Lower leg skin (tissue), 3 donors: ENCODE results near the gene DNAH14.

Experiments used
- POLR2A ChIP-seq, 2 donors: fragments of 450-650 bp; IDR thresholded peaks; one replicate each; pipeline ENCODE4 v1.6.1; 2016 to 2017; ENCODE audit warnings: antibody characterized with exemption in 2 of 2, mild to moderate bottlenecking in 1 of 2, moderate library complexity in 1 of 2
- TF ChIP-seq, protein P1 (sequence below), 3 donors: fragments of 450-650 bp; IDR thresholded peaks; one replicate each; pipeline ENCODE4 v1.5.1; 2016; ENCODE audit warnings: antibody characterized with exemption in 3 of 3, mild to moderate bottlenecking in 3 of 3, moderate library complexity in 2 of 3

GRCh38 chr1:225442123-225442505, 512.6 kb downstream of the DNAH14 start:
- no peak for TF ChIP-seq POLR2A (IDR thresholded peaks at IDR 0.05)
- TF ChIP-seq, protein P1, sequence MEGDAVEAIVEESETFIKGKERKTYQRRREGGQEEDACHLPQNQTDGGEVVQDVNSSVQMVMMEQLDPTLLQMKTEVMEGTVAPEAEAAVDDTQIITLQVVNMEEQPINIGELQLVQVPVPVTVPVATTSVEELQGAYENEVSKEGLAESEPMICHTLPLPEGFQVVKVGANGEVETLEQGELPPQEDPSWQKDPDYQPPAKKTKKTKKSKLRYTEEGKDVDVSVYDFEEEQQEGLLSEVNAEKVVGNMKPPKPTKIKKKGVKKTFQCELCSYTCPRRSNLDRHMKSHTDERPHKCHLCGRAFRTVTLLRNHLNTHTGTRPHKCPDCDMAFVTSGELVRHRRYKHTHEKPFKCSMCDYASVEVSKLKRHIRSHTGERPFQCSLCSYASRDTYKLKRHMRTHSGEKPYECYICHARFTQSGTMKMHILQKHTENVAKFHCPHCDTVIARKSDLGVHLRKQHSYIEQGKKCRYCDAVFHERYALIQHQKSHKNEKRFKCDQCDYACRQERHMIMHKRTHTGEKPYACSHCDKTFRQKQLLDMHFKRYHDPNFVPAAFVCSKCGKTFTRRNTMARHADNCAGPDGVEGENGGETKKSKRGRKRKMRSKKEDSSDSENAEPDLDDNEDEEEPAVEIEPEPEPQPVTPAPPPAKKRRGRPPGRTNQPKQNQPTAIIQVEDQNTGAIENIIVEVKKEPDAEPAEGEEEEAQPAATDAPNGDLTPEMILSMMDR (IDR thresholded peaks at IDR 0.05), result no peak
